HG03354 (cell line): Measurements from ENCODE around the gene ADGRE2.
A peak's percentile ranks its signal among the peaks of the same experiment; 100 is the strongest.
"Not testable (repeated sequence)": the region's sequence is repeated elsewhere in the genome, so short reads cannot be mapped to it uniquely, and the experiment has no call there.

Experiments
- ATAC-seq: cut with Tn5 transposase; IDR thresholded peaks from one replicate; pipeline ENCODE4 v1.9.1; 2021; ENCODE audit warnings: mild to moderate bottlenecking; ENCODE audit not compliant: unreplicated experiment, poor library complexity, severe bottlenecking

Gene ADGRE2

DNA sequence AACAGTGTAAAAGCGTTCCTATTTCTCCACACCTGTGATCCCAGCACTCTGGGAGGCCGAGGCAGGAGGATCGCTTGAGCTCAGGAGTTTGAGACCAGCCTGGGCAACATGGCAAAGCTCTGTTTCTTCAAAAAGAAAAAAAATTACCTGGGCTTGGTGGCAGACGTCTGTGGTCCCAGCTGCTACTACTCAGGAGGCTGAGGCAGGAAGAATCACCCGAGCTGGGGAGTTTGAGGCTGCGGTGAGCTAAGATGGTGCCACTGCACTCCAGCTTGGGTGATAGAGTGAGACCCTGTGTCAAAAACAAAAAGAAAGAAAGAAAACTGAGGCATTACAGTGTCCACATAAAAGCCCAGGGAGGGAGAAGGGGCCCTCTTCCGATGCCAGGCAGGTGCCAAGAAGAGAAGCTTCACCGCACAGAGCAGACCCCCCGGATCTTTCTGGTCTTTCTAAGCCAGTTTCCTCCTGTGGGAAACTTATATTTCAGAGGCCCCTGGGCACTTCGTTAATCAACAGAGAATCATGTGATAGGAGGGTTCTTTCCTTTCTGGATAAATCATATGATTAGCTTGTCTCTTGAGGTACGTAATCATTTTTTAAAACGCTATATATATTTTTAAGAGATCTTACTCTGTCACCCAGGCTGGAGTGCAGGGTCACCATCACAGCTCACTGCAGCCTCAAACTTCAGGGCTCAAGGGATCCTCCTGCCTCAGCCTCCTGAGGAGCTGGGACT, at the start of gene ADGRE2:
Gene ADGRE2 (minus strand): TSS at position 451 of the 736 bp plus-strand sequence. CDS start 1,804 bp downstream, outside the sequence.
- not testable (repeated sequence) for ATAC-seq

DNA sequence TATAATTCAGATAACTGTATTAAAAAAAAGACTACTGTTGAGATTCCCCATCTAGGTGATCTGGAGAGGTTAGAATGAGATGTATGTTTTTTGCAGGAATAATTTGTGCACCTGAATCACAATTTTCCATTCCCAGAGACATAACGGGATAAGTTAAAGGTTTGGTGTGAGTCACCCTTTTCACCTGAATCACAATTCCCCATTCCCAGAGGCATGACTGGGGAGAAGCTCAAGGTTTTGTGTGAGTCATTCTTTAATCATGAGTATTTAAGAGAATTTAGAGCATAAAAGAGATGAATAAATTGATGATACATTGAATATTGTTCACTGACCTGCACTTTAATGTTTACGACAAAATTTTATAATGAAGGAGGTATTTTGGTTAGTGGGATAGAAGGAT, 47.6 kb upstream of the ADGRE2 start:
- ATAC-seq: no peak

DNA sequence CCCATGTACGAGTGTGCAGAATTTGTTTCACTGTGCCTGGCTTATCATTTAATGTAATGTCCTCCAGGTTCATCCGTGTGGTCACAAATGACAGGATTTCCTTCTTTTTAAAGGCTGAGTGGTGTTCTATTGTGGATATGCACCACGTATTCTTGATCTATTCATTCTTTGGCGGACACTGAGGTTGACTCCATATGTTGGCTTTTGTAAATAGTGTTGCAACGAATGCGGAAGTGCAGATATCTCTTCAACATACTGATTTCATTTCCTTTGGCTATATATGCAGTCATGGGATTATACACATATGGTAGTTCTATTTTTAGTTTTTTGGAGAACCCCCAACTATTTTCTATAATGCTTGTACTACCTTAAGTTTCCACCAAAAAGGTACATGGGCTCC, 43.6 kb upstream of the ADGRE2 start:
- ATAC-seq: no peak

DNA sequence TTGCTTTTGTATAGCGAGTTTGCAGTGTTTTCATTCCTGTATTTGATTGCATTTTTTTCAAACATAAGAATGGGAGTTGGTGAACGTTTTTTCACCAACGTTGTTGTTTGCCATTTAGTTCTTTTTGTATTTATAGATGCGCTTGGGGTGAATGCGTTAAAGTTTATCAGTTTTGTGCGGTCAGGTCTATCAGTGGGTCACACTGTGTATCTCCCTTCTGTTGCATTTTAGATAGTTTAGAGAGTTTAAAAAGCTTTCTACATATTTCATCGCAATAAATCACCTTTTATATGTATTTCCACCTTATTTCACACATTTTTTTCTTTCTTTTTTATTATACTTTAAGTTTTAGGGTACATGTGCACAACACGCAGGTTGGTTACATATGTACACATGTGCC, 40.2 kb upstream of the ADGRE2 start:
- no peak for ATAC-seq

DNA sequence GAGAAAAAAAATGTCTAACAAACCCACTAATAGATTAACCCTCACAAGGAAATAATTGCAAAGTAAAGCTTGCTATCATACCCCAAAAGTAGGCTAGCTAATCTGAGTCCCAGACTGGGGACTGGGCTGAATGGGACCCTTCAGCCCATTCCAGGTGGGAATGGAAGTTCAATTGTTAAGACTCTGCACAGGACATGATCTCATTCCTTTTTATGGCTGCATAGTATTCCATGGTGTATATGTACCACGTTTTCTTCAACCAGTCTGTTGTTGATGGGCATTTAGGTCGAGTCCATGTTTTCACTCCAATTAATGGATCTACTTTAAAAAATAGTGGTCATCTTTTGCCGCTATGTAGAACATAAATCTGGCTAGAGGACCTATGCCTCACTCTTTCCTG, 38.7 kb upstream of the ADGRE2 start:
- no peak for ATAC-seq

DNA sequence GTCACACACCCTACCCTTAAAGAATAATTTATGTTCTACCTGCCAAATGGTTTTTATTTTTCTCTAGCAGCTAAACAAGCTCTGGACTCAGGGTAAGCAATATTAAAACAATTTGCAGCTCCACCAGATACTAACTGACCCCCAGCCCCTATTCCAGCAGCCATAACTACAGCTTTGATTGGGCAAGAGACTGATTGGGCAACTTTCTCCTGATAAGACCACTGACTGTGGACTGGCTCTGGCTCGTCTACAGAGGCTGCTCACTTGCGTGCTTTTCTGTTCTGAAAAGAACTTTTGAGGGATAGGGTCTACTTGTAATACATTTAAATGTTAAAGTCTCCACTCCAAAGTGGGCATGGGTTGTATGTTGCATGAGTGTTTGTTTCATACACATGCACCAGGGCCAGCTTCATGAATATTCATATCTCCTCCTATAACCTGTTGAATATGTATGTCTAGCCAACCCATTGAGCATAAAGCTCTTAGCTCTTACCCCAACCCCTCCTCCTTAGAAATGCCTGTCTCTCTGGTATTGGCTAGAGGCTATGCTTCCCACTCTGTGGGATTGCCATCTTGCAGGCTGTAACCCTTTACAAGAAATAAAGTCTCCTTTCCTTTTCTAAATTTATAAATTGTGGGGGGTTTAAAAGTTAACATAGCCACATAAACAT, 36.8 kb upstream of the ADGRE2 start:
- ATAC-seq: no peak

DNA sequence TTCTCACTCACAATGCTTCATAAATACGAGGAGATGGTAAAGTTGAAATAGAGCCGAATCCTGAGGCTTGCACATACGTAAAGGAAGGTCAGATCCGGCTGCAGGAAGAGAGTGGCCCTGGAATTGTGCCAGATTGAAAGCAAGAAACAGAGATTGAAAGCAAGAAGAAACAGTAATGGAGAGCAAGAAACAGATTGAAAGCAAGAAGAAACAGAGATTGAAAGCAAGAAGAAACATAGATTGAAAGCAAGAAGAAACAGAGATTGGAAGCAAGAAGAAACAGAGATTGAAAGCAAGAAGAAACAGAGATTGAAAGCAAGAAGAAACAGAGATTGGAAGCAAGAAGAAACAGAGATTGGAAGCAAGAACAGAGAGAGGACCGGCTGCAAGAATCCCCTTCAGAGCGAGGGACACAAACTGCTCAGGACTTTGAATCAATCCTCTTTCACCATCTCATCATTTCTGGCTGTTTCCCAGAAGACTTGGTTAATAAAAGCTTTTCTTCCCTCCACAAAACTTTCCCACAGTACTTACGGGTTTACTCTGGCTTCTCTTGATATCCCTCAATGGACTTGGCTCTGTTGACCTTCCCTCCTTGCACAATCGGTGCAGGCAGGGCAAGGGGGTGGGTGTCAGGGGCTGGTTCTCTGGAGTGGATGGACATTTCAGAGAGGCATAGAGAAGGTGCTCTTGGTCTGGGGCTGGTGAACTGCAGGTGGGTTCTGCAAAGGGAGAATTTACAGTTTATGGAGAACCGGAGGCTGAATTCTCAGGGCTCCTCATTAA, 31.1 kb upstream of the ADGRE2 start:
- ATAC-seq: no peak

DNA sequence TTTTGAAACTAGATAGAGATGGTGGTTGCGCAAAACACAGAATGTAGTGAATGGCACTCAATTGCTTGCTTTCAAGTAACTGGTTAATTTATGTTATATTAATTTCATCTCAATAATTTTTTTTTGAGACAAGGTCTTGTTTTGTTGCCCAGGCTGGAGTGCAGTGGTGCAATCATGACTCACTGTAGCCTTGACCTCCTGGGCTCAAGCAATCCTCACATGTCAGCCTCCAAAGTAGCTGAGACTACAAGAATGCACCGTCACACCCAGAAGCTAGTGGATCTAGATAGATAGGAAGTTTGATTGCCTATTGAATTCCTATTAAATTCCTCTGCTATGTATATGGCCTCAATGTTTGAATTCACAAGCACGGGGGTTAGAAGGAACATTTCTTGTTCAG, 26.4 kb upstream of the ADGRE2 start:
- no peak for ATAC-seq

DNA sequence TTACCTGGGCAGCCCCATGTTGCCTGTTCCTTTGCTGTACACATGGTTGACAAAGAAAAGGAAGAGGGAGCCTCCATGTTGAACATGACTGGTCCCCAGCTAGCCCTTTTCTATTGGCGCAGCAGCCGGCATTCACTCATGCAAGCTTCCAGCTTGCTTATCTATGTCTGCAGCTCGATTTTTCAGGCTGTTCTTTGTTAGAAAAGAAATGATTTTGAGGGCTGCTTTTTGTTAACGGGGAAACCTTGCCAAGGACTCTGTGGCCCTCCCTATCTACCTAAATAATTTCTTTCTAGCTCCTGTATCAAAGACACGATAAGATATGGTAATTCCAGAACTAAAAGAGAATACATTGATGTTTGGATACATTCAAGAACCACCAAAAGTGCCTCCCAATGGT, 20.4 kb upstream of the ADGRE2 start:
- no peak for ATAC-seq

DNA sequence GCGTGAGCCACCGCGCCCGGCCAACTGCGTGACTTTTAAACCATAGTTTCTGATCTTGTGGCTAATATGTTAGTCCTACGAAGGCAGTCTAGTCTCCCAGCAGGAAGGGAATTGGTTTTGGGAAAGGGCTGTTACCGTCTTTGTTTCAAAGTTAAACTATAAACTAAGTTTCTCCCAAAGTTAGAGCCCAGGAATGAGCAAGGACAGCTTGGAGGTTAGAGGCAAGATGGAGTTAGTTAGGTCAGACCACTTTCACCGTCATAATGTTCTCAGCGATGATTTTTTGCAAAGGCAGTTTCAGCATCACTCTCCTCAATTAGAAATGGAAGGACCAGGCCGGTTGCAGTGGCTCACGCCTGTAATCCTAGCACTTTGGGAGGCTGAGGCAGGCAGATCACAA, 17.7 kb upstream of the ADGRE2 start:
- ATAC-seq: no peak

DNA sequence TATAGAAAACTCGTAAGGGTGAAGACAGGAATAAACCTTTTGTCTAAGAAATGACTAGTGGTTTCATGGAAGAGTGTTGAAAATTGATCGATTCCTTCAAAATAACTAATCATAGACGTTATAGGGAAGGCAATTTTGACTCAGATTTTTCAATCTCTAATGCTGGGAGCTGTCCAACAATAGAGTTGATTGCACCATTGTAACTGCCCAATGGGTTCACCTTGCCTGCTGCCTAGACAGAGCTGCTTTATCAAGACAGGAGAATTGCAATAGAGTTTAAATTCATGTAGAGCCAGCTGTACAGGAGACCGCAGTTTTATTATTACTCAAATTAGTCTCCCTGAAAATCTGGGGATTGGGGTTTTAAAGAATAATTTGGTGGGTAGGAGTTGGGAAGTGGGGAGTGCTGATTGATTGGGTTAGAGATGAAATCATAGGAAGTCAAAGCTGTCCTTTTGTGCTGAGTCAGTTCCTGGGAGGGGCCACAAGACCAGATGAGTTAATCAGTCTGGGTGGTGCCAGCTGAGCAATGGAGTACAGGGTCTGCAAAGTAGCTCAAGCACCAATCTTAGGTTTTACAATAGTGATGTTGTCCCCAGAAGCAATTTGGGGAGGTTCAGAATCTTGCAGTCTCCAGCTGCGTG, 16.8 kb upstream of the ADGRE2 start:
- no peak for ATAC-seq

DNA sequence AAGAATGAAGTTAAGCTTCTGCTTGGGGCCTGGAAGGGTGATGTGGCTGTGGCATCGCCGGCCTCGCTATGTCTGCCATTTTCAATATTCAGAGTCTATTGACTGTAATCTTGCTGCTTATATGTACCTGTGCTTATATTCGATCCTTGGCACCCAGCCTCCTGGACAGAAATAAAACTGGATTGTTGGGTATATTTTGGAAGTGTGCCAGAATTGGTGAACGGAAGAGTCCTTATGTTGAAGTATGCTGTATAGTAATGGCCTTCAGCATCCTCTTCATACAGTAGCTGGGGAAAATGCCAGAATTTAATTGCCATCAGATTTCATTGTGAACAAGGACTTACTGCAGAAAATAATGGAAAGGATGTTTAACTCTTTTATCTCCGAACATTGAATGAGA, 13.9 kb upstream of the ADGRE2 start:
- ATAC-seq: not testable (repeated sequence)

DNA sequence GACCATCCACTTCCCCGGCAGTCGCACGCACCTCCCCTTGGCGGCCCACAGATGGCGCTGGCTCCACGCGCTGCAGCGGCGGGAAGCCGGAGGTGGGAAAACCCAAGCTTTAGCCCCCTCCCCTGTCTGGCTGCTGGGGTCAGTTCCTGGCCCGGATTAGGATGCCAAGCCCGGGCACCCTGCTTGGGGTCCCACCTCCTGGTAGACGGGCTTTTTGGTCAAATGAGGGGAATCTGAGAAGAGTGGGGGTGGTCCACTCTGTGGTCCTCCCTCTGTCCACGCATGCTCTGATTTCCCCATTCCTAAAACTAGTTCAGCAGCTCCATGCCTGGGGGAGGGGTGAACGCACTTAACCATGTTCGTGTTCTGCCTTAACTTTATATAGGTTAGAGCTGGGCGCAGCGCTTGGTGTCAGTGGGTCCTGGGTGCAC, 8.1 kb upstream of the ADGRE2 start:
- no peak for ATAC-seq

DNA sequence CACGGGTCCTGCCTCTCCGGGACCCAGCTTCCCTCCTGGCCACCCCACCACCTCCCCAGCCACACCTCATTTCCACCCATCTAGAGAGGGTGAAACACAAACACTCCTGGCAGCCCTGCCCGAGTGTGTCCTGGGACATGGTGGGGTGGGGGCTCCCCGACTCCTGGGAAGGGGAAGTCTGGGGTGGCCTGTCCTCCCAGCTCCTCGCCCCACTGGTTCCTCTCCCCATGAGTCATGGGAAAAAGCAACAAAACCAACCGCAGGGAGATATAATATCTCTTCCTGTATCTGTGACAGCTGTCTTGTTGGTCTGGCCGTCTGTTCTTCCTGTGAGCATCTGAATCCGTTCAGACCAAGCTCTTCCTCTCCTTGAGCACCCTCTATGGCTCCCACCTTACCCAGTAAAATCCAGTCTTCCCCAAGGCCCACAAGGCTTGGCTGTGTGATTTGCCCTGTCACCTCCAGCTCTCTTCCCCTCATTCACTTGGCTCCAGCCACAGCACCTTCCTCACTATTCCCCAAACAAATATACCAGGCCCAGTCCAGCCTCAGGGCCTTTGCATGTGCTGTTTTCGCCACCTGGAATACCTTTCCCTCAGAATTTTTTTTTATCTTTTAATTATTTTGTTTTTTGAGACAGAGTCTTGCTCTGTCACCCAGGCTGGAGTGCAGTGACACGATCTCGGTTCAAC, 6.9 kb upstream of the ADGRE2 start:
- ATAC-seq: peak; percentile 48

DNA sequence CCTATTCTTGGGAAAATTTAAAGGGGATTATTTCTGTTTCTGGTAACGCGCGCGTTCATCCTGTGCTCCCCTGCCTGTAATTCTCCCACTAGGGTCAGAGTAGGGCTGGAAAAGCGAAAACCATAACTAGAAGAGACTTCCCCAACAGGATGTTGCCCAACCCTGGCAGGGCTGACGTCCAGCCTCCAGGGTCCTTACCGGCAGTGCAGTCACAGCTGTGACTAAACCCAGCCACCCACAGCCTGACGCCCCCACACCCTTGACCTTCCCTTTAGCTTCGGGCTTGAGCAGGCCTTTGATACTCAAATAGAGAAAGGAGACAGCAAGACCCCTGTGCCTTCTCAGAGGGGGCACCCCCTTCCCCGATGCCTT, 6.4 kb upstream of the ADGRE2 start:
- ATAC-seq: peak; percentile 62

DNA sequence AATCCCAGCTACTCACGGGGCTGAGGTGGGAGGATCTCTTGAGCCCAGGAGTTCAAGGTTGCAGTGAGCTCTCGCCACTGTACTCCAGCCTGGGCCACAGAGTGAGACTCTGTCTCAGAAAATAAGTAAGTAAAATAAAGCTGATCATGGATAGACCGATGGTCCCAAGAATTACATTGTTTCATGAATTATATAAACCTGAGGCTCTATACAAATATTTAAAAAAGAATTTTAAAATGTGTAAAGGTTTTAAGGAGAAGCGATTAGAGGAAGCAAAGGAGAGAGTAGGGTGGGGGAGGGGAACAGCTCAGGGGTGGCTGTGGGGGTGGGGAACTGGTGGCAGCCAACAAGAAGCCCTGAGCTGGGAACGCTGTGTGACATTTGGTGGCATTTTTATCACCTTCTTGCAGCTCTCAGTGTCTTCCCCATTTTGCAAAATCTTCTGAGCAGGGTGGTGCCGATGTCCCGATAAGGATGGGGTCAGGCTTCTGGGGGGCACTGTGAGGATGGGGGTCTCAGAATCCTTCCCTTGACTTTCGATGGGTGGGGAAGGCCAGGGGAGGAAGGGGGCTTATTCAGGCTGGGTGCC, 5.1 kb upstream of the ADGRE2 start:
- ATAC-seq: not testable (repeated sequence)

DNA sequence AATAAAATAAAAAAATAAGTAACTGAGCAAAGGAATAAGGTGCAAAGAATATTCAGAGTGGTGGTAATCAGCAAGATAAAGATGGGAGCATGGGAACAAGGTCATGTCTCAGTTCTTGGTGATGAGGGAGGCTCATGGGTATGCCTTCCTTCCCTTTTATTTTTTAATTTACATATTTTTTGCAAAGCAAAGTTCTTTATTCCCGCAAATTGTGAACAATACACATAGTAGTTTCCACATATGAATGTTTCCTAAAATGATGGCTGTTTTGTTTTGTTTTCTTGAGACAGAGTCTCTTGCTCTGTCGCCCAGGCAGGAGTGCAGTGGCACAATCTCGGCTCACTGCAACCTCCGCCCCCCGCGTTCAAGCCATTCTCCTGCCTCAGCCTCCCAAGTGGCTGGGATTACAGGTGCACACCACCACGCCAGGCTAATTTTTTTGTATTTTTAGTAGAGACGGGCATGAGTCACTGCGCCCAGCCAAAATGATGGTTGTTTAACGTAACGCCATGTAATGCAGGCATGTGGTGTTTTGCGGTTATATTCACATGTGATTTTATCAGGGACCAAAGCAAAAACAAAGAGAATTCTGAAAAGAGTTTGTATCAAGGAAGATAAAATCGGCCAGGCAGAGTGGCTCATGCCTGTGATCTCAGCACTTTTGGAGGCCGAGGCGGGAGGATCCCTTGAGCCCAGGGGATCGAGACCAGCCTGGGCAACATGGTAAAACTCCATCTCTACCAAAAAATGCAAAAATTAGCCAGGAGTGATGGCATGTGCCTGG, 4.5 kb upstream of the ADGRE2 start:
- no peak for ATAC-seq

DNA sequence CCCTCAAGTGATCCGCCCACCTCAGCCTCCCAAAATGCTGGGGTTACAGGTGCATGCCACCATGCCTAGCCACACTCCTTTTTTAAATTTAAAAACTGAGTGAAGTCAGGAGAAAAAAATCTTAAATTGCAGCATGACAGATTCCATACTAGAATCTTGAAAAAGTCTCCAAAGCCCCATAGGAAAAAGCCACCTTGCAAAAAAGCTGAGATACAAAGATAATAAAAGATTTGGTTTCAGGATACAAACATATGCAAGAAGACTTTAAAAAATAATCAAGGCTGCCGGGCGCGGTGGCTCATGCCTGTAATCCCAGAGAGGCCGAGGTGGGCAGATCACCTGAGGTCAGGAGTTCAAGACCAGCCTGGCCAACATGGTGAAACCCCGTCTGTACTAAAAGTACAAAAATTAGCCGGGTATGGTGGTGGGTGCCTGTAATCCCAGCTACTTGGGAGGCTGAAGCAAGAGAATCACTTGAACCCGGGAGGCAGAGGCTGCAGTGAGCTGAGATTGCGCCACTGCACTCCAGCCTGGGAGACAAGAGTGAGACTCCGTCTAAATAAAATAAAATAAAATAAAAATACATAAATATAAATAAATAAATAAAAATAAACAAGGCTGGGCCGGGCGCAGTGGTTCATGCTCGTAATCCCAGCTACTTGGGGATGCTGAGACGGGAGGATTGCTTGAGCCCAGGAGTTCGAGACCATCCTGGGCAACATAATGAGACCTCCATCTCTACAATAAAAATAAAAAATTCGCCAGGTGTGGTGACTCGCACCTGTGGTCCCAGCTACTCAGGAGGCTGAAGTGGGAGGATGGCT, 3.6 kb upstream of the ADGRE2 start:
- ATAC-seq: not testable (repeated sequence)
